Measurements from ENCODE around the gene NID2. TPM values are rescaled to one million over a fixed set of nuclear protein-coding genes. Genes with fewer than 3 reads are reported as not detected.
A peak's percentile ranks its signal among the peaks of the same experiment; 100 is the strongest.

The NID2 gene
- total and polyA plus RNA-seq, 9 of the 15 experiments (the other 6 are each of a cell fraction or from before 2014, with no cell fraction given): 0.04 to 0.45 (median 0.16) TPM; not detected in 3

DNA sequence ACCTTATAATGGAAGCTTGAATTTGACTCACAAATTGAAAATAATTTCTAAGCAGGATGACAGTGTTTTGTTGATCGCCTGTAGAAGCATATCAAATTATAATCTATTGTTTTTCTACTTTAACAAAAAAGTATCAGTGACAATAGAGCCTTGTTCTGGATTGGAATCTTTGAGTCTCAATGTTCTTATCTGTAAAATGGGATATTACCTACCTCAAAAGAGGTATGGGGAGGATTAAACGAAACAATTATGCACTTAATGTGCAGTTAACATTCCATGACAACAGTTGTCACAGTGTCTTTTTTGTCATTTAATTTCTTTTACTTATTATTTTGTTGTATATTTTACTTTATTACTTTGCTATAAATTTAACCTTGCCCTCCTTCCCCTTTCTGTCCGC, 78.4 kb downstream of the NID2 start:
- TF ChIP-seq RBM25 (IDR thresholded peaks at IDR 0.05; ENCODE audit: low read depth, low read length, severe bottlenecking): peak; percentile 87
- no peak for TF ChIP-seq PCBP2 (IDR thresholded peaks at IDR 0.05; ENCODE audit: low read depth, low read length, poor library complexity, severe bottlenecking)
- TSS peak; percentile 36 for BruUV-seq (replicated peaks)
- in situ Hi-C loops (cut with MboI): no loop called here
- FAIRE-seq (no peak), ATAC-seq (no peak), DNase-seq (ENCODE audit: extremely low read depth in 1 of 4, low spot score in 3 of 4) (no peak)
- intact Hi-C loops (cut with micrococcal nuclease): loop anchor here (10.0 kb wide), 1 partner anchor 284 kb away; no protein-coding TSS in a partner anchor
- Histone ChIP-seq H3K36me3 (ENCODE audit: control insufficient read depth, insufficient read depth, low read length) (peaks cover 40% of the 10 kb centered on the region; the same call in 2 of the 3 replicates), H3K79me2 (ENCODE audit: control insufficient read depth, insufficient read depth, low read length) (peaks cover 33% of the 10 kb centered on the region), H3K4me2 (ENCODE audit: insufficient read depth, low read length) (peak overlapping the region; percentile 97), H3K9me3 (replicated peaks; ENCODE audit: control insufficient read depth, insufficient read depth, low read depth, low read length) (no peaks in the 10 kb centered on the region), H3K27me3 (ENCODE audit: control insufficient read depth in 2 of 2, insufficient read depth in 2 of 2, low read length in 2 of 2) (no peaks in the 10 kb centered on the region), H3K4me1 (replicated peaks in 1 of 2; ENCODE audit: control insufficient read depth in 2 of 2, insufficient read depth in 2 of 2, low read length in 2 of 2) (no peaks in the 10 kb centered on the region; a peak in 1 of 5 replicates), H3K4me3 (peak overlapping the region; percentile 95), H4K20me1 (replicated peaks; ENCODE audit: control insufficient read depth, insufficient read depth, low read length) (no peaks in the 10 kb centered on the region; the same call in 1 of the 2 replicates), H3K9ac (ENCODE audit: insufficient read depth in 1 of 2, low read depth in 2 of 2, low read length in 2 of 2) (peak overlapping the region in 1 of 2 experiments; percentile 87; a peak in 2 of 4 replicates), H3K27ac (ENCODE audit: extremely low read depth, low read depth, low read length) (no peak overlapping the region), H2AFZ (ENCODE audit: low read depth, low read length) (no peak overlapping the region), H3K9me1 (ENCODE audit: control insufficient read depth, insufficient read depth, low read length) (no peaks in the 10 kb centered on the region)
- ChIA-PET POLR2A (no interaction called here), CTCF (ENCODE audit: low intra/inter-chr PET ratio) (no interaction called here)
- WGBS (ENCODE audit: insufficient coverage, low coverage, missing lambda C conversion rate): 32% methylated on average over 3 of the region's 3 CpGs

DNA sequence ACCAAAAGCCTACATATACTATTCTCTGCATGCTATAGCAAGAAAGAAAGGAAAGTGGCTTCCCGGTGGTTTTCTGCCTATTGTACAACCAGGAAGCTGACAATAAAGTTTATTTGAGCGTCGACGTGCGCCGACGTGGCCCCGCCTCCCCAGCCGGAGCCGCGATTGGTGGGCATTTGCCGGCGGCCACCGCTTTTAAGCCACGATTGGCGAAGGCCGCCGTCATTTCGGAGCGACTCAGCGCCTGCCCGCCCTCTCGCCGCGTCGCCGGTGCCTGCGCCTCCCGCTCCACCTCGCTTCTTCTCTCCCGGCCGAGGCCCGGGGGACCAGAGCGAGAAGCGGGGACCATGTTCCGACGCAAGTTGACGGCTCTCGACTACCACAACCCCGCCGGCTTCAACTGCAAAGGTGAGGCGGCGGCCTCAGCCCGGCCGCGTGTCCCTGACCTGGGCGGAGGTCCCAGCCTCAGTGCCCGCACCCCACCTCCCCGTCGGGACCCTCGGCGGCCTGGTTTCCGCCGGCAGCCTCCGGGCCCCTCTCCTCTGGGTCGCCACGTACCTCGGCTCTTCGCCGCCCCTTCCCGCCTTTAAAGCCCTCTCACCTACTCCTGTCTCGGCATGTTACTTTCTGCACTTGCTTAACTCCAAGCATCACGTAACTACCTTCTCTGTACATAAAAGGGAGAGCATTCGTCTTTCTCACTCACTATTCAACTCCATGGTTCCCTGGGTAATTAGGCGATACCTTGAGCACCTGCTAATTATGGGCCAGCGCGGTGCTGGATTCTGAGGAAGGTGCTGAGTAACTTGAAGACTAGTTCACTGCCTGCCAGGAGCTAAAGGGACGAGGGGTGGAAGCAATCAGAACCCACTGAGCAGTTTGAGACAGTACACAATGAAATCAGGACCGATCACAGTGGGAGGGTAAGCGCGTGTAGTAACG, 79.3 kb downstream of the NID2 start, which contains the start of gene RTRAF:
TSS of gene RTRAF (plus strand) at position 254 of the 942 bp plus-strand sequence. CDS start at position 348, 94 bp downstream.
- H3K27me3 ChIP-seq (ENCODE audit: control insufficient read depth in 2 of 2, insufficient read depth in 2 of 2, low read length in 2 of 2): no peaks in the 10 kb centered on the region
- FAIRE-seq (peak; percentile 89), DNase-seq (ENCODE audit: extremely low read depth in 1 of 4, low spot score in 3 of 4) (peak; percentile 79 to 91 (median 84)), ATAC-seq (peak; percentile 98)
- ChIA-PET CTCF (ENCODE audit: low intra/inter-chr PET ratio) (no interaction called here), POLR2A (interaction anchor here (0.7 to 1.0 kb wide), 3 partner anchors 15 to 1073 kb away, joined by 3 read pairs; no protein-coding TSS in a partner anchor)
- peak within 1 kb of the TSS; percentile 80 for H3K27ac ChIP-seq (ENCODE audit: extremely low read depth, low read depth, low read length)
- H3K4me3 ChIP-seq: peak within 1 kb of the TSS; percentile 95
- H3K9ac ChIP-seq (ENCODE audit: insufficient read depth in 1 of 2, low read depth in 2 of 2, low read length in 2 of 2): peak within 1 kb of the TSS; percentile 87 to 98
- H3K9me1 ChIP-seq (ENCODE audit: control insufficient read depth, insufficient read depth, low read length): no peaks in the 10 kb centered on the region
- peak within 1 kb of the TSS; percentile 95 for H2AFZ ChIP-seq (ENCODE audit: low read depth, low read length)
- WGBS (ENCODE audit: insufficient coverage, low coverage, missing lambda C conversion rate): under 1% methylated on average over 51 of the region's 72 CpGs
- intact Hi-C loops (cut with micrococcal nuclease): loop anchor here (10.0 kb wide), 1 partner anchor 285 kb away; no protein-coding TSS in a partner anchor
- H3K4me2 ChIP-seq (ENCODE audit: insufficient read depth, low read length): peak within 1 kb of the TSS; percentile 97
- no peaks in the 10 kb centered on the region; the same call in 1 of the 2 replicates for H4K20me1 ChIP-seq (replicated peaks; ENCODE audit: control insufficient read depth, insufficient read depth, low read length)
- H3K4me1 ChIP-seq (replicated peaks in 1 of 2; ENCODE audit: control insufficient read depth in 2 of 2, insufficient read depth in 2 of 2, low read length in 2 of 2): no peaks in the 10 kb centered on the region; a peak in 1 of 5 replicates
- H3K36me3 ChIP-seq (ENCODE audit: control insufficient read depth, insufficient read depth, low read length): peaks cover 30% of the 10 kb centered on the region; the same call in 2 of the 3 replicates
- no peaks in the 10 kb centered on the region for H3K9me3 ChIP-seq (replicated peaks; ENCODE audit: control insufficient read depth, insufficient read depth, low read depth, low read length)
- H3K79me2 ChIP-seq (ENCODE audit: control insufficient read depth, insufficient read depth, low read length): peaks cover 33% of the 10 kb centered on the region
- in situ Hi-C loops (cut with MboI): no loop called here
- no TSS peak for BruUV-seq (replicated peaks)
- TF ChIP-seq RBFOX2 (IDR thresholded peaks at IDR 0.05; ENCODE audit: low read depth, low read length) (peak; percentile 92), C11orf30 (IDR thresholded peaks at IDR 0.05; ENCODE audit: low read depth) (peak; percentile 94), CCNT2 (IDR thresholded peaks at IDR 0.05; ENCODE audit: borderline replicate concordance, extremely low read depth, insufficient read length, low read depth, low read length) (peak; percentile 53)
- TF ChIP-seq, protein P1, sequence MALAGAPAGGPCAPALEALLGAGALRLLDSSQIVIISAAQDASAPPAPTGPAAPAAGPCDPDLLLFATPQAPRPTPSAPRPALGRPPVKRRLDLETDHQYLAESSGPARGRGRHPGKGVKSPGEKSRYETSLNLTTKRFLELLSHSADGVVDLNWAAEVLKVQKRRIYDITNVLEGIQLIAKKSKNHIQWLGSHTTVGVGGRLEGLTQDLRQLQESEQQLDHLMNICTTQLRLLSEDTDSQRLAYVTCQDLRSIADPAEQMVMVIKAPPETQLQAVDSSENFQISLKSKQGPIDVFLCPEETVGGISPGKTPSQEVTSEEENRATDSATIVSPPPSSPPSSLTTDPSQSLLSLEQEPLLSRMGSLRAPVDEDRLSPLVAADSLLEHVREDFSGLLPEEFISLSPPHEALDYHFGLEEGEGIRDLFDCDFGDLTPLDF (CRISPR knock-in tag; IDR thresholded peaks at IDR 0.05): no peak
- TF ChIP-seq, protein P2, sequence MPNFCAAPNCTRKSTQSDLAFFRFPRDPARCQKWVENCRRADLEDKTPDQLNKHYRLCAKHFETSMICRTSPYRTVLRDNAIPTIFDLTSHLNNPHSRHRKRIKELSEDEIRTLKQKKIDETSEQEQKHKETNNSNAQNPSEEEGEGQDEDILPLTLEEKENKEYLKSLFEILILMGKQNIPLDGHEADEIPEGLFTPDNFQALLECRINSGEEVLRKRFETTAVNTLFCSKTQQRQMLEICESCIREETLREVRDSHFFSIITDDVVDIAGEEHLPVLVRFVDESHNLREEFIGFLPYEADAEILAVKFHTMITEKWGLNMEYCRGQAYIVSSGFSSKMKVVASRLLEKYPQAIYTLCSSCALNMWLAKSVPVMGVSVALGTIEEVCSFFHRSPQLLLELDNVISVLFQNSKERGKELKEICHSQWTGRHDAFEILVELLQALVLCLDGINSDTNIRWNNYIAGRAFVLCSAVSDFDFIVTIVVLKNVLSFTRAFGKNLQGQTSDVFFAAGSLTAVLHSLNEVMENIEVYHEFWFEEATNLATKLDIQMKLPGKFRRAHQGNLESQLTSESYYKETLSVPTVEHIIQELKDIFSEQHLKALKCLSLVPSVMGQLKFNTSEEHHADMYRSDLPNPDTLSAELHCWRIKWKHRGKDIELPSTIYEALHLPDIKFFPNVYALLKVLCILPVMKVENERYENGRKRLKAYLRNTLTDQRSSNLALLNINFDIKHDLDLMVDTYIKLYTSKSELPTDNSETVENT (CRISPR knock-in tag; IDR thresholded peaks at IDR 0.05): 0 out of 2 replicates have a peak, but pooled peaks have one; percentile 47

Data from K562 (cell line).